Fibroblast of skin of left biceps (primary cell): Measurements from ENCODE around the gene SURF2.
A peak's percentile ranks its signal among the peaks of the same experiment; 100 is the strongest.
"Not testable (repeated sequence)": the region's sequence is repeated elsewhere in the genome, so short reads cannot be mapped to it uniquely, and the experiment has no call there.

Source experiments
- DNase-seq, 2 experiments: peaks; one replicate each; pipeline ENCODE4 v3.0.0-alpha.2; 2013; ENCODE audit warnings: low read depth in 2 of 2

The SURF2 gene

GRCh38 chr9:133377280-133377679 lies 20.9 kb downstream of the SURF2 start:
- DNase-seq, result not testable (repeated sequence)

GRCh38 chr9:133377721-133378216 lies 21.4 kb downstream of the SURF2 start:
- peak; percentile 70 for DNase-seq

- no peak for DNase-seq
Observed at GRCh38 chr9:133378408-133378962, 22.1 kb downstream of the SURF2 start.

- DNase-seq, result no peak
Observed at GRCh38 chr9:133379153-133380086, 23.1 kb downstream of the SURF2 start.

- no peak for DNase-seq
Observed at GRCh38 chr9:133380734-133381133, 24.4 kb downstream of the SURF2 start.

GRCh38 chr9:133382507-133383141 lies 26.3 kb downstream of the SURF2 start:
- DNase-seq, result no peak

- DNase-seq, result no peak
Observed at GRCh38 chr9:133383438-133383837, 27.1 kb downstream of the SURF2 start.

- DNase-seq, result no peak
Observed at GRCh38 chr9:133384736-133385321, 28.5 kb downstream of the SURF2 start.

GRCh38 chr9:133385452-133385851 lies 29.1 kb downstream of the SURF2 start:
- DNase-seq, result no peak

GRCh38 chr9:133386338-133386737 lies 30.0 kb downstream of the SURF2 start:
- no peak for DNase-seq

- DNase-seq, result no peak
Observed at GRCh38 chr9:133387680-133388079, 31.3 kb downstream of the SURF2 start.

- DNase-seq, result no peak
Observed at GRCh38 chr9:133389025-133389557, 32.7 kb downstream of the SURF2 start.

GRCh38 chr9:133389562-133389961 lies 33.2 kb downstream of the SURF2 start:
- no peak for DNase-seq

- no peak for DNase-seq
Observed at GRCh38 chr9:133390713-133391112, 34.4 kb downstream of the SURF2 start.

GRCh38 chr9:133391449-133391848 lies 35.1 kb downstream of the SURF2 start:
- DNase-seq, result not testable (repeated sequence)

- not testable (repeated sequence) for DNase-seq
Observed at GRCh38 chr9:133392308-133392707, 36.0 kb downstream of the SURF2 start.

- DNase-seq, result no peak
Observed at GRCh38 chr9:133393399-133393798, 37.0 kb downstream of the SURF2 start.

GRCh38 chr9:133394687-133395271 lies 38.4 kb downstream of the SURF2 start:
- no peak for DNase-seq

- no peak for DNase-seq
Observed at GRCh38 chr9:133396952-133397351, 40.6 kb downstream of the SURF2 start.

- DNase-seq, result no peak
Observed at GRCh38 chr9:133397370-133397769, 41.0 kb downstream of the SURF2 start.

GRCh38 chr9:133397895-133398294 lies 41.5 kb downstream of the SURF2 start:
- no peak for DNase-seq
